GM23338 (cell line): ENCODE measurements around the gene CD63. TPM values are rescaled to one million over a fixed set of nuclear protein-coding genes. Genes with fewer than 3 reads are reported as not detected.

Experiments
- ATAC-seq: fragments of 200-7000 bp; cut with Tn5 transposase; 3 replicates; pipeline ENCODE4 v1.9.1; 2020
- DNase-seq: peaks from one replicate; pipeline ENCODE4 v3.0.0-alpha.2; 2015; ENCODE audit warnings: low spot score
- H2AFZ ChIP-seq: fragments of 200-600 bp; sonication (generic); 2 replicates; pipeline ENCODE4 v1.8.0; 2016; ENCODE audit warnings: antibody characterized with exemption, mild to moderate bottlenecking, moderate library complexity
- H3F3A ChIP-seq: fragments of 200-600 bp; sonication (generic); replicated peaks from 2 replicates; pipeline ENCODE4 v1.8.0; 2017; ENCODE audit warnings: antibody characterized with exemption, mixed run types, low read depth
- H3K27ac ChIP-seq: fragments of 200-600 bp; sonication (generic); 2 replicates; pipeline ENCODE4 v1.6.1; 2016; ENCODE audit warnings: low read depth
- H3K27me3 ChIP-seq: fragments of 200-600 bp; sonication (generic); 2 replicates; pipeline ENCODE4 v1.8.0; 2016; ENCODE audit warnings: mild to moderate bottlenecking, mixed run types, moderate library complexity; ENCODE audit not compliant: insufficient read depth
- H3K36me3 ChIP-seq: fragments of 200-600 bp; sonication (generic); 2 replicates; pipeline ENCODE4 v1.8.0; 2016; ENCODE audit warnings: mild to moderate bottlenecking; ENCODE audit not compliant: insufficient read depth
- H3K4me1 ChIP-seq: fragments of 200-600 bp; sonication (generic); 2 replicates; pipeline ENCODE4 v1.8.0; 2016; ENCODE audit warnings: mild to moderate bottlenecking, moderate library complexity; ENCODE audit not compliant: insufficient read depth
- H3K4me2 ChIP-seq: fragments of 200-600 bp; sonication (generic); 2 replicates; pipeline ENCODE4 v1.7.1; 2017; ENCODE audit warnings: mixed run types
- H3K4me3 ChIP-seq: fragments of 200-600 bp; sonication (generic); 2 replicates; pipeline ENCODE4 v1.6.1; 2016; ENCODE audit warnings: mixed run types
- H3K79me2 ChIP-seq: fragments of 200-600 bp; sonication (generic); replicated peaks from 2 replicates; pipeline ENCODE4 v1.8.0; 2017; ENCODE audit warnings: mild to moderate bottlenecking; ENCODE audit not compliant: insufficient read depth
- H3K9me2 ChIP-seq: fragments of 200-600 bp; sonication (generic); 2 replicates; pipeline ENCODE4 v1.8.0; 2017; ENCODE audit not compliant: insufficient read depth
- H4K20me1 ChIP-seq: fragments of 200-600 bp; sonication (generic); replicated peaks from 2 replicates; pipeline ENCODE4 v1.8.0; 2017; ENCODE audit warnings: mild to moderate bottlenecking; ENCODE audit not compliant: insufficient read depth
- H3K27ac Mint-ChIP-seq: 2 replicates; pipeline ENCODE4 v1.8.0; 2020; ENCODE audit warnings: inconsistent platforms, mild to moderate bottlenecking, moderate library complexity, mixed read lengths
- H3K27me3 Mint-ChIP-seq: 3 replicates; pipeline ENCODE4 v1.8.0; 2022; ENCODE audit warnings: low read depth, mild to moderate bottlenecking, moderate library complexity, mixed read lengths, inconsistent platforms; ENCODE audit not compliant: insufficient read depth, poor library complexity
- H3K36me3 Mint-ChIP-seq: 3 replicates; pipeline ENCODE4 v1.8.0; 2021; ENCODE audit warnings: low read depth, mild to moderate bottlenecking, inconsistent platforms, moderate library complexity, mixed read lengths
- H3K4me1 Mint-ChIP-seq: 3 replicates; pipeline ENCODE4 v1.8.0; 2020; ENCODE audit warnings: mild to moderate bottlenecking, inconsistent platforms, mixed read lengths
- H3K4me3 Mint-ChIP-seq: 3 replicates; pipeline ENCODE4 v1.8.0; 2021; ENCODE audit warnings: moderate library complexity, mild to moderate bottlenecking, inconsistent platforms, mixed read lengths
- H3K9me3 Mint-ChIP-seq: 3 replicates; pipeline ENCODE4 v1.8.0; 2020; ENCODE audit warnings: moderate library complexity, mild to moderate bottlenecking, inconsistent platforms, mixed read lengths
- EZH2 ChIP-seq: fragments of 200-600 bp; sonication (generic); IDR thresholded peaks from one replicate; pipeline ENCODE4 v1.8.0; 2017; ENCODE audit warnings: antibody characterized with exemption, mild to moderate bottlenecking, low read depth; ENCODE audit not compliant: unreplicated experiment
- EZH2phosphoT487 ChIP-seq: fragments of 200-600 bp; sonication (generic); IDR thresholded peaks from one replicate; pipeline ENCODE4 v1.8.1; 2018; ENCODE audit warnings: antibody characterized with exemption; ENCODE audit not compliant: unreplicated experiment
- JUNB ChIP-seq: IDR thresholded peaks from one replicate; pipeline ENCODE4 v1.6.1; 2016; ENCODE audit warnings: antibody characterized with exemption; ENCODE audit not compliant: unreplicated experiment
- NANOG ChIP-seq: IDR thresholded peaks from 2 replicates; pipeline ENCODE4 v1.6.1; 2016; ENCODE audit warnings: antibody characterized with exemption, borderline replicate concordance
- POLR2AphosphoS5 ChIP-seq: IDR thresholded peaks from 2 replicates; pipeline ENCODE4 v1.6.1; 2016; ENCODE audit warnings: antibody characterized with exemption, low read depth
- ZNF114 ChIP-seq: fragments of 250-450 bp; sonication (Bioruptor Pico); IDR thresholded peaks from 2 replicates; pipeline ENCODE4 v1.5.0; 2020; ENCODE audit warnings: mild to moderate bottlenecking, moderate library complexity
- ZNF331 ChIP-seq: fragments of 250-450 bp; sonication (Bioruptor Pico); IDR thresholded peaks from 2 replicates; pipeline ENCODE4 v1.5.0; 2020; ENCODE audit warnings: low read depth, mild to moderate bottlenecking, moderate library complexity
- polyA plus RNA-seq: library from polyadenylated mRNA; unstranded; fragments of >200 nt; fragmentation: Nextera tagmentation; extraction: Ambion mirVana; gene quantifications from 2 replicates; pipeline ENCODE4 v1.2.1, GENCODE V29; 2016
- total RNA-seq: library from RNA; depleted of rRNA; stranded (reverse); fragments of >200 nt; shearing (Covaris generic); gene quantifications from 2 replicates; pipeline ENCODE4 v1.2.3, GENCODE V29; 2014
- TF ChIP-seq, protein P1 (sequence below), 2 experiments: fragments of 200-600 bp in 1 of 2; sonication (generic) in 1 of 2; conservative IDR thresholded peaks; 2 replicates each; pipeline versions ENCODE4 v1.5.1 to v1.6.1; 2016 to 2017; ENCODE audit warnings: antibody characterized with exemption in 2 of 2, low read depth in 2 of 2, mild to moderate bottlenecking in 2 of 2, moderate library complexity in 1 of 2
- TF ChIP-seq, protein P2 (sequence below): fragments of 250-450 bp; sonication (Bioruptor Pico); IDR thresholded peaks from 2 replicates; pipeline ENCODE4 v1.5.0; 2020; ENCODE audit warnings: mild to moderate bottlenecking, moderate library complexity
- TF ChIP-seq, protein P3 (sequence below): IDR thresholded peaks from 2 replicates; pipeline ENCODE4 v1.6.1; 2016; ENCODE audit warnings: antibody characterized with exemption

CD63 gene
- total and polyA plus RNA-seq, 2 experiments from 2014 or later = 294 to 685 TPM

DNA sequence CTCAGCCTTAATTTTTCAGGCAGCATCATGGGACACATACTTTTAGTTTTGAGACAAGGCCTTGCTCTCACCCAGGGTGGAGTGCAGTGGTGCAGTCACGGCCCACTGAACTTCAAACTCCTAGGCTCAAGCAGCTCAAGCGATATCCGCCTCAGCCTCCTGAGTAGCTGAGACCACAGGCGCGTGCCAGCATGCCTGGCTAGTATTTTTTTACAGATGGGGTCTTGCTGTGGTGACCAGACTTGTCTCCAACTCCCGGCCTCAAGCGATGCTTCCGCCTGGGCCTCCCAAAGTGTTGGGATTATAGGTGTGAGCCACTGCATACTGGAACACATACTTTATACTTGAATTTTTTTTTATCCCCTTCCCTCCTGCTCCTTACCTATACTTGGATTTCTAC lies 5.9 kb downstream of the CD63 start:
- no peaks in the 10 kb centered on the region for H3K27me3 ChIP-seq
- no peak overlapping the region for H3K27ac Mint-ChIP-seq
- H3K9me2 ChIP-seq = no peaks in the 10 kb centered on the region
- TF ChIP-seq ZNF331 (CRISPR knock-in tag) (no peak), NANOG (no peak), EZH2 (no peak)
- TF ChIP-seq, protein P1, sequence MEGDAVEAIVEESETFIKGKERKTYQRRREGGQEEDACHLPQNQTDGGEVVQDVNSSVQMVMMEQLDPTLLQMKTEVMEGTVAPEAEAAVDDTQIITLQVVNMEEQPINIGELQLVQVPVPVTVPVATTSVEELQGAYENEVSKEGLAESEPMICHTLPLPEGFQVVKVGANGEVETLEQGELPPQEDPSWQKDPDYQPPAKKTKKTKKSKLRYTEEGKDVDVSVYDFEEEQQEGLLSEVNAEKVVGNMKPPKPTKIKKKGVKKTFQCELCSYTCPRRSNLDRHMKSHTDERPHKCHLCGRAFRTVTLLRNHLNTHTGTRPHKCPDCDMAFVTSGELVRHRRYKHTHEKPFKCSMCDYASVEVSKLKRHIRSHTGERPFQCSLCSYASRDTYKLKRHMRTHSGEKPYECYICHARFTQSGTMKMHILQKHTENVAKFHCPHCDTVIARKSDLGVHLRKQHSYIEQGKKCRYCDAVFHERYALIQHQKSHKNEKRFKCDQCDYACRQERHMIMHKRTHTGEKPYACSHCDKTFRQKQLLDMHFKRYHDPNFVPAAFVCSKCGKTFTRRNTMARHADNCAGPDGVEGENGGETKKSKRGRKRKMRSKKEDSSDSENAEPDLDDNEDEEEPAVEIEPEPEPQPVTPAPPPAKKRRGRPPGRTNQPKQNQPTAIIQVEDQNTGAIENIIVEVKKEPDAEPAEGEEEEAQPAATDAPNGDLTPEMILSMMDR (conservative IDR thresholded peaks at IDR 0.05; ENCODE audit: low read depth in 2 of 2) = no peak
- H3K4me2 ChIP-seq = no peak overlapping the region
- H3K36me3 ChIP-seq = peaks cover 8% of the 10 kb centered on the region; the same call in 1 of the 2 replicates
- H3K36me3 Mint-ChIP-seq = peaks cover 41% of the 10 kb centered on the region
- ATAC-seq (no peak), DNase-seq (no peak)
- H3K9me3 Mint-ChIP-seq = no peaks in the 10 kb centered on the region
- H3K4me3 ChIP-seq = no peak overlapping the region
- 0 out of 2 replicates have a peak, but pooled peaks cover 6% of the 10 kb centered on the region for H4K20me1 ChIP-seq
- no peak overlapping the region for H3K4me3 Mint-ChIP-seq
- H3K79me2 ChIP-seq = peaks cover 11% of the 10 kb centered on the region
- H3K27me3 Mint-ChIP-seq = peaks cover 16% of the 10 kb centered on the region
- H3K27ac ChIP-seq = no peak overlapping the region
- H3K4me1 ChIP-seq = peaks cover 27% of the 10 kb centered on the region
- H3F3A ChIP-seq = peaks cover 8% of the 10 kb centered on the region; the same call in 1 of the 2 replicates
- peaks cover 41% of the 10 kb centered on the region for H3K4me1 Mint-ChIP-seq
- H2AFZ ChIP-seq = no peak overlapping the region

DNA sequence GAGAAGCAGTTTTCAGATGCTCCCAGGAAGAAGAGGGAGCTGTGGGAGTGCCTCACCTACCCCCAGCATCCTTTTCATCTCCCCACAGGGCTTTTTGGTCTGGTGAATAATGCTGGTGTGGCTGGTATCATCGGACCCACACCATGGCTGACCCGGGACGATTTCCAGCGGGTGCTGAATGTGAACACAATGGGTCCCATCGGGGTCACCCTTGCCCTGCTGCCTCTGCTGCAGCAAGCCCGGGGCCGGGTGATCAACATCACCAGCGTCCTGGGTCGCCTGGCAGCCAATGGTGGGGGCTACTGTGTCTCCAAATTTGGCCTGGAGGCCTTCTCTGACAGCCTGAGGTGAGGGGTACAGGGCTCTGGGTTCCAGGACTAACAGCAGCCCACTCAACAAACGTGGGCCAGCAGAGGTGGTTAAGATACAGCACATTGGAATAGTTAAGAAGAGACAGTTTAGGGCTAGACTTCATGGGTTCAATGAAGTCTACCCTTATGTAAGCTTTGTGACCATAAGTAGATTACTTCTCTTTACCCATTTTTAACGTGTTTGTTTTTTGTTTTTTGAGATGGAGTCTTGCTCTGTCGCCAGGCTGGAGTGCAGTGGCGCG lies 7.1 kb downstream of the CD63 start:
- no peak overlapping the region for H3K27ac Mint-ChIP-seq
- peaks cover 8% of the 10 kb centered on the region; the same call in 1 of the 2 replicates for H3K36me3 ChIP-seq
- peaks cover 33% of the 10 kb centered on the region for H3K36me3 Mint-ChIP-seq
- ATAC-seq (no peak), DNase-seq (no peak)
- no peaks in the 10 kb centered on the region for H3K27me3 ChIP-seq
- no peak overlapping the region for H3K4me2 ChIP-seq
- H3K4me3 ChIP-seq = no peak overlapping the region
- peaks cover 22% of the 10 kb centered on the region for H3K27me3 Mint-ChIP-seq
- no peak overlapping the region for H2AFZ ChIP-seq
- no peak overlapping the region for H3K27ac ChIP-seq
- peaks cover 8% of the 10 kb centered on the region; the same call in 1 of the 2 replicates for H3F3A ChIP-seq
- peaks cover 30% of the 10 kb centered on the region for H3K4me1 ChIP-seq
- no peaks in the 10 kb centered on the region for H3K9me3 Mint-ChIP-seq
- H3K79me2 ChIP-seq = peaks cover 9% of the 10 kb centered on the region; the same call in 1 of the 2 replicates
- no peaks in the 10 kb centered on the region for H3K9me2 ChIP-seq
- peaks cover 43% of the 10 kb centered on the region for H3K4me1 Mint-ChIP-seq
- 0 out of 2 replicates have a peak, but pooled peaks cover 6% of the 10 kb centered on the region for H4K20me1 ChIP-seq
- no peak overlapping the region for H3K4me3 Mint-ChIP-seq
- TF ChIP-seq POLR2AphosphoS5 = peak; percentile 7; the same call in 1 of the 2 replicates
- TF ChIP-seq, protein P2, sequence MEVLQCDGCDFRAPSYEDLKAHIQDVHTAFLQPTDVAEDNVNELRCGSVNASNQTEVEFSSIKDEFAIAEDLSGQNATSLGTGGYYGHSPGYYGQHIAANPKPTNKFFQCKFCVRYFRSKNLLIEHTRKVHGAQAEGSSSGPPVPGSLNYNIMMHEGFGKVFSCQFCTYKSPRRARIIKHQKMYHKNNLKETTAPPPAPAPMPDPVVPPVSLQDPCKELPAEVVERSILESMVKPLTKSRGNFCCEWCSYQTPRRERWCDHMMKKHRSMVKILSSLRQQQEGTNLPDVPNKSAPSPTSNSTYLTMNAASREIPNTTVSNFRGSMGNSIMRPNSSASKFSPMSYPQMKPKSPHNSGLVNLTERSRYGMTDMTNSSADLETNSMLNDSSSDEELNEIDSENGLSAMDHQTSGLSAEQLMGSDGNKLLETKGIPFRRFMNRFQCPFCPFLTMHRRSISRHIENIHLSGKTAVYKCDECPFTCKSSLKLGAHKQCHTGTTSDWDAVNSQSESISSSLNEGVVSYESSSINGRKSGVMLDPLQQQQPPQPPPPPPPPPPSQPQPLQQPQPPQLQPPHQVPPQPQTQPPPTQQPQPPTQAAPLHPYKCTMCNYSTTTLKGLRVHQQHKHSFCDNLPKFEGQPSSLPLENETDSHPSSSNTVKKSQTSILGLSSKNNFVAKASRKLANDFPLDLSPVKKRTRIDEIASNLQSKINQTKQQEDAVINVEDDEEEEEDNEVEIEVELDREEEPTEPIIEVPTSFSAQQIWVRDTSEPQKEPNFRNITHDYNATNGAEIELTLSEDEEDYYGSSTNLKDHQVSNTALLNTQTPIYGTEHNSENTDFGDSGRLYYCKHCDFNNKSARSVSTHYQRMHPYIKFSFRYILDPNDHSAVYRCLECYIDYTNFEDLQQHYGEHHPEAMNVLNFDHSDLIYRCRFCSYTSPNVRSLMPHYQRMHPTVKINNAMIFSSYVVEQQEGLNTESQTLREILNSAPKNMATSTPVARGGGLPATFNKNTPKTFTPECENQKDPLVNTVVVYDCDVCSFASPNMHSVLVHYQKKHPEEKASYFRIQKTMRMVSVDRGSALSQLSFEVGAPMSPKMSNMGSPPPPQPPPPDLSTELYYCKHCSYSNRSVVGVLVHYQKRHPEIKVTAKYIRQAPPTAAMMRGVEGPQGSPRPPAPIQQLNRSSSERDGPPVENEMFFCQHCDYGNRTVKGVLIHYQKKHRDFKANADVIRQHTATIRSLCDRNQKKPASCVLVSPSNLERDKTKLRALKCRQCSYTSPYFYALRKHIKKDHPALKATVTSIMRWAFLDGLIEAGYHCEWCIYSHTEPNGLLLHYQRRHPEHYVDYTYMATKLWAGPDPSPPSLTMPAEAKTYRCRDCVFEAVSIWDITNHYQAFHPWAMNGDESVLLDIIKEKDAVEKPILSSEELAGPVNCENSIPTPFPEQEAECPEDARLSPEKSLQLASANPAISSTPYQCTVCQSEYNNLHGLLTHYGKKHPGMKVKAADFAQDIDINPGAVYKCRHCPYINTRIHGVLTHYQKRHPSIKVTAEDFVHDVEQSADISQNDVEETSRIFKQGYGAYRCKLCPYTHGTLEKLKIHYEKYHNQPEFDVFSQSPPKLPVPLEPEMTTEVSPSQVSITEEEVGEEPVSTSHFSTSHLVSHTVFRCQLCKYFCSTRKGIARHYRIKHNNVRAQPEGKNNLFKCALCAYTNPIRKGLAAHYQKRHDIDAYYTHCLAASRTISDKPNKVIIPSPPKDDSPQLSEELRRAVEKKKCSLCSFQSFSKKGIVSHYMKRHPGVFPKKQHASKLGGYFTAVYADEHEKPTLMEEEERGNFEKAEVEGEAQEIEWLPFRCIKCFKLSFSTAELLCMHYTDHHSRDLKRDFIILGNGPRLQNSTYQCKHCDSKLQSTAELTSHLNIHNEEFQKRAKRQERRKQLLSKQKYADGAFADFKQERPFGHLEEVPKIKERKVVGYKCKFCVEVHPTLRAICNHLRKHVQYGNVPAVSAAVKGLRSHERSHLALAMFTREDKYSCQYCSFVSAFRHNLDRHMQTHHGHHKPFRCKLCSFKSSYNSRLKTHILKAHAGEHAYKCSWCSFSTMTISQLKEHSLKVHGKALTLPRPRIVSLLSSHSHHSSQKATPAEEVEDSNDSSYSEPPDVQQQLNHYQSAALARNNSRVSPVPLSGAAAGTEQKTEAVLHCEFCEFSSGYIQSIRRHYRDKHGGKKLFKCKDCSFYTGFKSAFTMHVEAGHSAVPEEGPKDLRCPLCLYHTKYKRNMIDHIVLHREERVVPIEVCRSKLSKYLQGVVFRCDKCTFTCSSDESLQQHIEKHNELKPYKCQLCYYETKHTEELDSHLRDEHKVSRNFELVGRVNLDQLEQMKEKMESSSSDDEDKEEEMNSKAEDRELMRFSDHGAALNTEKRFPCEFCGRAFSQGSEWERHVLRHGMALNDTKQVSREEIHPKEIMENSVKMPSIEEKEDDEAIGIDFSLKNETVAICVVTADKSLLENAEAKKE (CRISPR knock-in tag) = no peak
- TF ChIP-seq JUNB = no peak
- no peak for TF ChIP-seq EZH2phosphoT487
- TF ChIP-seq ZNF114 (CRISPR knock-in tag) = no peak
- TF ChIP-seq, protein P3, sequence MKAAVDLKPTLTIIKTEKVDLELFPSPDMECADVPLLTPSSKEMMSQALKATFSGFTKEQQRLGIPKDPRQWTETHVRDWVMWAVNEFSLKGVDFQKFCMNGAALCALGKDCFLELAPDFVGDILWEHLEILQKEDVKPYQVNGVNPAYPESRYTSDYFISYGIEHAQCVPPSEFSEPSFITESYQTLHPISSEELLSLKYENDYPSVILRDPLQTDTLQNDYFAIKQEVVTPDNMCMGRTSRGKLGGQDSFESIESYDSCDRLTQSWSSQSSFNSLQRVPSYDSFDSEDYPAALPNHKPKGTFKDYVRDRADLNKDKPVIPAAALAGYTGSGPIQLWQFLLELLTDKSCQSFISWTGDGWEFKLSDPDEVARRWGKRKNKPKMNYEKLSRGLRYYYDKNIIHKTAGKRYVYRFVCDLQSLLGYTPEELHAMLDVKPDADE = no peak
